Activated CD4-positive, alpha-beta T cell treated with anti-CD3 and anti-CD28 coated beads, Interleukin-2, amount 10 ng/mL, durations not matched to agents 7 days and 5 days (primary cell): ENCODE measurements around the gene SRGAP3. TPM values are rescaled to one million over a fixed set of nuclear protein-coding genes. Genes with fewer than 3 reads are reported as not detected.
"Not testable (repeated sequence)": the region's sequence is repeated elsewhere in the genome, so short reads cannot be mapped to it uniquely, and the experiment has no call there.

ENCODE experiments used
- CTCF ChIA-PET: fragments of 350-600 bp; sonication (Branson Sonifier 250); formaldehyde crosslinking; loops from one replicate; lab custom pipeline; 2021; ENCODE audit warnings: antibody characterized with exemption; lab: Charles Lee
- POLR2A ChIA-PET: fragments of 350-600 bp; sonication (Branson Sonifier 250); formaldehyde crosslinking; loops from one replicate; lab custom pipeline; 2021; ENCODE audit warnings: antibody characterized with exemption; lab: Charles Lee
- DNase-seq: peaks from one replicate; pipeline ENCODE4 v3.0.0-alpha.2; 2020
- H3K27ac Mint-ChIP-seq: one replicate; pipeline ENCODE4 v1.8.0; 2021; ENCODE audit warnings: mild to moderate bottlenecking, moderate library complexity, mixed read lengths
- H3K27me3 Mint-ChIP-seq: one replicate; pipeline ENCODE4 v1.8.0; 2021; ENCODE audit warnings: mixed read lengths
- H3K36me3 Mint-ChIP-seq: one replicate; pipeline ENCODE4 v1.8.0; 2021; ENCODE audit warnings: low read depth, mixed read lengths
- H3K4me1 Mint-ChIP-seq: one replicate; pipeline ENCODE4 v1.8.0; 2021; ENCODE audit warnings: mixed read lengths
- H3K4me3 Mint-ChIP-seq: one replicate; pipeline ENCODE4 v1.8.0; 2021; ENCODE audit warnings: mild to moderate bottlenecking, moderate library complexity, mixed read lengths
- H3K9me3 Mint-ChIP-seq: one replicate; pipeline ENCODE4 v1.8.0; 2021; ENCODE audit warnings: mixed read lengths
- total RNA-seq, 2 experiments: library from RNA; stranded (reverse); gene quantifications; one replicate each; pipeline ENCODE4 v1.2.3, GENCODE V29; 2021

The SRGAP3 gene
- total RNA-seq, 2 experiments from 2014 or later, result 3.2 to 4.0 TPM

- H3K4me1 Mint-ChIP-seq, result no peaks in the 10 kb centered on the region
- H3K27ac Mint-ChIP-seq, result no peak overlapping the region
- DNase-seq, result no peak
- ChIA-PET POLR2A (no interaction called here), CTCF (no interaction called here)
- H3K27me3 Mint-ChIP-seq, result no peaks in the 10 kb centered on the region
- no peaks in the 10 kb centered on the region for H3K36me3 Mint-ChIP-seq
- H3K9me3 Mint-ChIP-seq, result no peaks in the 10 kb centered on the region
- H3K4me3 Mint-ChIP-seq, result no peak overlapping the region
These were observed 145.3 kb downstream of the SRGAP3 start for GRCh38 chr3:9104121-9104520.

- no peak overlapping the region for H3K4me3 Mint-ChIP-seq
- no peaks in the 10 kb centered on the region for H3K36me3 Mint-ChIP-seq
- no peak for DNase-seq
- H3K4me1 Mint-ChIP-seq, result no peaks in the 10 kb centered on the region
- ChIA-PET POLR2A (no interaction called here), CTCF (no interaction called here)
- H3K27me3 Mint-ChIP-seq, result no peaks in the 10 kb centered on the region
- H3K9me3 Mint-ChIP-seq, result no peaks in the 10 kb centered on the region
- H3K27ac Mint-ChIP-seq, result no peak overlapping the region
These were observed 147.0 kb downstream of the SRGAP3 start for GRCh38 chr3:9102240-9102981.

DNA sequence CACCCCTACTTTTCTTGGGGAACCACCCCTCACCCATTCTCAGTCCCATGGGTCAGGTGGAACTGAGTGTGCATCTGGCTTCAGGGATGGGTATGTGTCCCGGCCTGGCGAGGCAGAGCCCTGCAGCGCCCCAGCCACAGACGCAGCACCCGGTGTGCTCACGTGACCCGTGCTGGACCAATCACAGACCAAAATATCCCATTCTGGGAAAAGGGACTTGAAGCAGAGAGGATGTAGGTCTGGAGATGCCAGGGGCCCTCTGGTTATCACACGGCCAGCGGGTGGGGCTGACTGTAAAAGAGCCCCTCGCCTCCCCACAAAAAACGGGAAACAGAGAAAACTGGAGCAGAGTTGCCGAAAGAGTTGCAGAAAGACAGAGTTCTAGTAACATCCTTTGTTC is 148.2 kb downstream of the SRGAP3 start:
- no peak for DNase-seq
- Mint-ChIP-seq H3K4me1 (no peaks in the 10 kb centered on the region), H3K36me3 (no peaks in the 10 kb centered on the region), H3K4me3 (no peak overlapping the region), H3K9me3 (no peaks in the 10 kb centered on the region), H3K27ac (no peak overlapping the region), H3K27me3 (no peaks in the 10 kb centered on the region)
- ChIA-PET CTCF (no interaction called here), POLR2A (no interaction called here)

DNA sequence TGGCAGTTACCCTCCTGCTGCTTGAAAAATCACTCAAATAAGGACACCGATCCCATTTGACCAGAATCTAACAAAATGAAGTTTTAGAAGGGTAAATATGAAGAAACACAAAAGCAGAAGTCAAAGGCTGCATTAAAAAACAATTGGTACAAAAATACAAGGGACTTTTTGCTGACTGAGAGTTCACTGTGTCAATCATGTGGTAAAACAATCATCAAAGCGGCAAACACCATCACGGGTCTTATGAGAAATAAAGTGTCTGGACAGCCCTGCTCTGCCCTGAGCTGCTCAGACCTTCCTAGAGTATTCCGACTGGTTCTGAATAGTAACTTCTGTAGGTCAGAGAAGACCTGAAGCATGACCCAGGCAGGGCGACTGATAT is 148.9 kb downstream of the SRGAP3 start:
- no peaks in the 10 kb centered on the region for H3K9me3 Mint-ChIP-seq
- H3K27ac Mint-ChIP-seq, result no peak overlapping the region
- H3K4me3 Mint-ChIP-seq, result no peak overlapping the region
- no peaks in the 10 kb centered on the region for H3K36me3 Mint-ChIP-seq
- DNase-seq, result no peak
- no peaks in the 10 kb centered on the region for H3K27me3 Mint-ChIP-seq
- POLR2A ChIA-PET, result no interaction called here
- H3K4me1 Mint-ChIP-seq, result no peaks in the 10 kb centered on the region
- CTCF ChIA-PET, result no interaction called here

DNA sequence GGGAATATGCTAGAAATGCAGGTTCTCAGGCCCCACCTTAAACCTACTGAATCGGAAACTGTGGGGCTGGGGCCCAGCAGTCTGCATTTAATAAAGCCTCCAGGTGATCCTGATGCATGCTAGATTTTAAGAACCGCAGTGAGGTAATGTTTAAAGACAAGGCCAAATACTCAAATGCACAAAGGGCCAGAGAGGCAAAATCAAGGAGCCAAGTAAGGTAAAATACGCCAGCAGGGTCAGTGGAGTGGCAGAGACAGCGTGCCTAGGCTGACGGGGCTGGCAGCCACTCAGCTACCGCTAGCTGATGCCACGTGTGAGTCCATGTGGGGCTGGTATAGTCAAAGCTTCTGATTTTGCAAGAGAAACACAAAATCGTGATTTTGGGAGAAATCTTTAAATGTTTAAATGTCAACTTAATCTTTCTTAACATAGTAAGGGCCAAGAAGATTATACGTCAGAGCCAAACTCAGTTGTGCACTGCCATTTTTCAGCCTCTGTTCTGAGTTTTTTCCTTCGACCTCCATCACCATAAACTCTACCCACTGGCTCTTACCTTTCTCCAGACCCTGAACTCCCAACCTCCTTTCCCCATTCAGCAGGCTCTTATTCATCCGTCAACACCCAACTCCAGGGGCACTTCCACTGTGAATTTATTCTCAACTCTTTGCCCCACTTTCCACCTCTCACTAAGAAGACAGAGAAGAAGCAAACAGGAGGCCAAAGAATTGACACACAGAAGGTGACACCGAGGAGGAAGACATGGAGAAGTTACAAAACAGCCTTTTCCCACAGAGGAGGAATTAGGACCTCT is 149.5 kb downstream of the SRGAP3 start:
- Mint-ChIP-seq H3K4me3 (no peak overlapping the region), H3K27ac (no peak overlapping the region), H3K36me3 (no peaks in the 10 kb centered on the region), H3K4me1 (no peaks in the 10 kb centered on the region), H3K9me3 (no peaks in the 10 kb centered on the region), H3K27me3 (no peaks in the 10 kb centered on the region)
- no peak for DNase-seq
- CTCF ChIA-PET, result no interaction called here
- POLR2A ChIA-PET, result no interaction called here

DNA sequence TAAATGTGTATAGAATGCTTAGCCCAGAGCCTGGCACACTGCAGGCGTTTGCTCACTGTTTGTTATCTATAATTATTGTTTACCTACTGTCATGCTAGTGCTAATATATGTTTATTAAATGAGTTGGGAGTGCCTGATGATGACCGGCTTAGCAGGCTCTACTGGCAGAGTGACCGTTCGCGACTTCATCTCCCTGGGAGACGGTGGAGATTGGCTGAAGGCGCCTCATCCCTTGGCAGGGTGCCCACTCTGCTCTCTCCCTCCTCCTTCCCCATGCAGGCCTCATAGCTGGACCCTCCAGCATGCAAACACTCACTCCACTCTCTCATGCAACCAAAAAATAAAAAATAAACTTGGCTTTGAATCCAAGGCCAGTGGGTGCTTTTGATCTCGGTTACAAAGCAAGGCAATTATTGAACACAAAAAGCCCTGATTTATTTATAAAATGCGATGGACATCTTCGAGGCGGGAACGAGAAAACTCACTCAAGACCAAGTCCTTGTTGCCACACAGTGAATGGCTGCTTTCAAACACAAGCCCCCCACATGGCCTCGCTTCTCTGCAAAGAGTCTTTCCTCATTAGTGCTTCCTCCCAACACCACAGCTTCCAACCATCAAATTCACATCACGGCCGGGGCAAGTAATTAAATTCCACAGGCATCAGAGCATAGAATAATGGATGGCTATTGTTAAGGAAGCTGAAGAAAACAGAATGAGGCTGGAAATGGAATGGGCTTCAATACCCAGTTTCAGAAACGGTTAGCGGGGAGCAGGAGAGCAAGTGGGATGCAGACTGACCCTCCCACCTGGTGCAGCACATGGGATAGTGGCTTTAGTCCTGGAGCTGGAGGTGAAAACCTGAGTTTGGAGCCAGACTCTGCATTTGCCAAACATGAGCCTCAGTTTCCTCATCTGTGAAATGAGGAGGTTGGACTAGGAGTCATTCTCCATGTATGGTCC is 150.4 kb downstream of the SRGAP3 start:
- no peak for DNase-seq
- ChIA-PET POLR2A (no interaction called here), CTCF (no interaction called here)
- Mint-ChIP-seq H3K4me1 (no peaks in the 10 kb centered on the region), H3K36me3 (no peaks in the 10 kb centered on the region), H3K4me3 (no peak overlapping the region), H3K27me3 (no peaks in the 10 kb centered on the region), H3K27ac (no peak overlapping the region), H3K9me3 (no peaks in the 10 kb centered on the region)

GRCh38 chr3:9097495-9097894 is 152.0 kb downstream of the SRGAP3 start:
- no peak for DNase-seq
- ChIA-PET CTCF (interaction anchor here (1.2 kb wide), 1 partner anchor 48 kb away, joined by 3 read pairs; no protein-coding TSS in a partner anchor), POLR2A (no interaction called here)
- no peak overlapping the region for H3K4me3 Mint-ChIP-seq
- H3K36me3 Mint-ChIP-seq, result no peaks in the 10 kb centered on the region
- no peaks in the 10 kb centered on the region for H3K9me3 Mint-ChIP-seq
- no peaks in the 10 kb centered on the region for H3K4me1 Mint-ChIP-seq
- peaks cover 4% of the 10 kb centered on the region for H3K27me3 Mint-ChIP-seq
- no peak overlapping the region for H3K27ac Mint-ChIP-seq

- no peak overlapping the region for H3K27ac Mint-ChIP-seq
- H3K27me3 Mint-ChIP-seq, result peaks cover 4% of the 10 kb centered on the region
- DNase-seq, result no peak
- H3K9me3 Mint-ChIP-seq, result no peaks in the 10 kb centered on the region
- no peak overlapping the region for H3K4me3 Mint-ChIP-seq
- ChIA-PET POLR2A (no interaction called here), CTCF (no interaction called here)
- H3K36me3 Mint-ChIP-seq, result no peaks in the 10 kb centered on the region
- no peaks in the 10 kb centered on the region for H3K4me1 Mint-ChIP-seq
These were observed 157.8 kb downstream of the SRGAP3 start for GRCh38 chr3:9091486-9092235.

DNA sequence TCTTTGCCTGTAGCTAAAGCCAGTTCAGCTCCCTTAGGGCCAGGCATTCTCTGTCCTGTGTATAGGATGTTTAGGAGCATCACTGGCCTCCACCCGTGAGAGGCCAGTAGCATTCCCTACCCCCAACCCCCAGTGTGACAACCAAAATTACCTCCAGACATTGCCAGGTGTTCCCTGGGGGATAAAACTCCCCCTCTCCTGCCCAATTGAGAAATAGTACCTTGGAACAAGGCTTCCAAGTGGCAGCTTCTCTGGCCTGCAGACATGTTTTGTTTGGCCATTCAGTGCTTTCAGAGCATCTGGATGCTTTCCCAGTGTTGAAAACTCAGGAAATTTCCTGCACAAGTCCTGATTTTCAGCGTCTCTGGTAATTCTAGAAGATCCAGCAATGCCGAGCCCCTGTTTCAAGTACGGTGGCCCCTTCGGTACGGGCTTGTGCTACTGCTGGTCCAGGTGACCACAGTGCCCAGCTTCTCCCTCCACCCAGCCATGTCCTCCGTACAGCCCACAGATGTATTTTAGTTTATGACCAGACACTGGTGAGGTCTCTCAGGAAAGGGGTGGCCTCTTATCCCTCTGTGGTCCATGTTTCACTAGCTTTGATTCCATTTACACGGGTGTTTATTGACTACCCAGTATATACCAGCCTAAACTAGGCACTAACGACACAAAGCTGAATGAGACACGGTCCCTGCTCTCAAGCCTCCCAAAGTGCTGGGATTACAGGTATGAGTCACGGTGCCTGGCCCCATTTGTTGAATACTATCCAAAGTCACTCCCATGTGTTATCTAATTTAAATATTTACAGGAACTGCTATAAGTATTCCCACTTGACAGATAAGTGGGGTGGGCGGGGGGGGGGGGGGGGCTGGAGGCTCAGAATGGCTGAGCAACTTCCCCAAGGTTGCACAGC is 160.7 kb downstream of the SRGAP3 start:
- DNase-seq, result no peak
- CTCF ChIA-PET, result interaction anchor here (1.4 kb wide), 2 partner anchors 8 to 106 kb away, joined by 3 read pairs; no protein-coding TSS in a partner anchor
- H3K4me3 Mint-ChIP-seq, result no peak overlapping the region
- H3K27me3 Mint-ChIP-seq, result peaks cover 3% of the 10 kb centered on the region
- H3K9me3 Mint-ChIP-seq, result peaks cover 3% of the 10 kb centered on the region
- H3K36me3 Mint-ChIP-seq, result no peaks in the 10 kb centered on the region
- POLR2A ChIA-PET, result no interaction called here
- H3K4me1 Mint-ChIP-seq, result no peaks in the 10 kb centered on the region
- no peak overlapping the region for H3K27ac Mint-ChIP-seq

GRCh38 chr3:9087831-9088413 is 161.5 kb downstream of the SRGAP3 start:
- Mint-ChIP-seq H3K4me3 (no peak overlapping the region), H3K27ac (no peak overlapping the region), H3K36me3 (no peaks in the 10 kb centered on the region), H3K27me3 (no peaks in the 10 kb centered on the region), H3K9me3 (peaks cover 3% of the 10 kb centered on the region), H3K4me1 (no peaks in the 10 kb centered on the region)
- DNase-seq, result no peak
- POLR2A ChIA-PET, result no interaction called here
- CTCF ChIA-PET, result interaction anchor here (1.4 kb wide), 1 partner anchor 9 kb away, joined by 3 read pairs; no protein-coding TSS in a partner anchor

GRCh38 chr3:9085428-9085827 is 164.0 kb downstream of the SRGAP3 start:
- H3K4me3 Mint-ChIP-seq, H3K27ac Mint-ChIP-seq, H3K36me3 Mint-ChIP-seq, H3K27me3 Mint-ChIP-seq, H3K9me3 Mint-ChIP-seq, CTCF ChIA-PET, H3K4me1 Mint-ChIP-seq, DNase-seq: not testable (repeated sequence)
- POLR2A ChIA-PET, result interaction anchor here (0.6 kb wide), 1 partner anchor 230 kb away, joined by 3 read pairs; no protein-coding TSS in a partner anchor
